GM12878 (cell line): ENCODE data around the gene ARL11.

Source experiments
- CTCF ChIP-seq, 3 experiments: IDR thresholded peaks in 2 of 3; conservative IDR thresholded peaks in 1 of 3; 2 replicates each; pipeline ENCODE4 v1.5.1; 2011; ENCODE audit warnings: low read depth in 3 of 3, low read length in 3 of 3, mild to moderate bottlenecking in 3 of 3, control low read depth in 2 of 3, moderate library complexity in 2 of 3, inconsistent platforms in 1 of 3, mixed read lengths in 1 of 3; ENCODE audit not compliant: control insufficient read depth in 2 of 3, insufficient read depth in 1 of 3; ENCODE audit errors: extremely low read depth in 1 of 3
- KAT2A ChIP-seq: conservative IDR thresholded peaks from 2 replicates; pipeline ENCODE4 v1.6.1; 2011; ENCODE audit warnings: low read depth, low read length; ENCODE audit not compliant: control insufficient read depth
- MXI1 ChIP-seq: fragments of 150-350 bp; IDR thresholded peaks from 2 replicates; pipeline ENCODE4 v1.6.1; 2011; ENCODE audit warnings: low read depth, mild to moderate bottlenecking, inconsistent platforms, low read length, improper control_type of control experiment
- POLR2A ChIP-seq: IDR thresholded peaks from 2 replicates; pipeline ENCODE4 v1.6.1; 2011; ENCODE audit warnings: low read depth, mild to moderate bottlenecking, low read length
- RAD21 ChIP-seq: IDR thresholded peaks from 2 replicates; pipeline ENCODE4 v1.6.1; 2011; ENCODE audit warnings: mild to moderate bottlenecking, low read depth, low read length, moderate library complexity; ENCODE audit not compliant: insufficient read depth
- RB1 ChIP-seq: fragments of 450-650 bp; formaldehyde crosslinking; IDR thresholded peaks from 2 replicates; pipeline ENCODE4 v1.6.1; 2017; ENCODE audit warnings: mild to moderate bottlenecking, borderline replicate concordance
- REST ChIP-seq: IDR thresholded peaks from 2 replicates; pipeline ENCODE4 v1.6.1; 2012; ENCODE audit warnings: mild to moderate bottlenecking, low read depth, low read length
- SMC3 ChIP-seq: IDR thresholded peaks from 2 replicates; pipeline ENCODE4 v1.6.1; 2011; ENCODE audit warnings: low read length, improper control_type of control experiment, borderline replicate concordance
- USF1 ChIP-seq: IDR thresholded peaks from 2 replicates; pipeline ENCODE4 v1.6.1; 2011; ENCODE audit warnings: borderline replicate concordance, low read depth, mild to moderate bottlenecking, moderate library complexity, mixed read lengths, low read length; ENCODE audit not compliant: insufficient read depth; ENCODE audit errors: extremely low read length

GRCh38 chr13:49596221-49596620 is 32.1 kb upstream of the ARL11 start:
- TF ChIP-seq MXI1 (no peak), REST (no peak), CTCF (IDR thresholded peaks at IDR 0.05 in 2 of 3, conservative IDR thresholded peaks at IDR 0.05 in 1 of 3; ENCODE audit: control insufficient read depth in 2 of 3, extremely low read depth in 1 of 3, insufficient read depth in 1 of 3, low read depth in 3 of 3, low read length in 3 of 3) (no peak), SMC3 (no peak), USF1 (no peak), KAT2A (no peak), RB1 (no peak), RAD21 (no peak), POLR2A (no peak)
